ENCODE results near the gene HLA-DOA.
A peak's percentile ranks its signal among the peaks of the same experiment; 100 is the strongest.

HLA-DOA gene

DNA sequence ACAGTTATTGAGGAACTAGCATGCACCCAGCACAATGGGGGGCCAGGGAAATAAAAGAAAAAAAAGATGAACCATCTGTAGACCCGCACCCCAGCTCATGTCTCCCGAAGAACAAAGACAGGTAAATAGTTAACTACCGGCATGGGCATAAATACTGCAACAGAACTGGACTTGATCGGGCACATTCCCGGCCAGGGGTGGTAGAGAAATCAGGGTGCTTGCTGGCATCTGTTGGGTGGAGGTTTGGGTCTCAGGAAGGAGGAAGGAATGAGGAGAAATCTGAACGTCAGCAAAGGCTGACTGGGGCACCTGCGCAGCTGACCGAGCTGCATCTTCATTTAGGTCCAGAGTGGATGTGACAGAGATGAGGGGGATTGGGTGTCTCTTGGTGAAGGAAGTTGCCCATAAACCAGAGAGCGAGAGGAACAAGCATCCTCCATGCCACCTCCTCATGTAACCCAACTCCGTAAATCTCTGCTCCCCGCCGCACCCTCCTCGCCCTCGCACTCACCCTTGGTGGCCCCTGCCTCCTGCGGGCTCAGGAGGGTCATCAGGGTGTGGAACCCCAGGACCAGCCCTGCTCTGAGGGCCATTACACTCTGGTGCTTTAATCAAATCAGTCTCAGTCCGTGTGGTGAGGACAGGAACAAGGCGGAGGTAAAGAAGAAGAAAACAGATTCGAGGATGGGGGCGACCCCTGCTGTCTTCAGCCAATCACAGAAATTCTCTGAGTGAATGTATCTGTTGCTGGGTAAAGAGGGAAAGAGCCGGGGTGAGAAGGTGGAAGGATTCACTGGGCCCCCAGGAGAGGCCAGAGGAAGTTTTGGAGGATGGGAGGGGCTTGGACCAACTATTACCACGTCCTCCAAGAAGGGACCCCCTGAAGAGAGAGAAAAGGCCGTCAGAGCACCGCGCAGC lies at the start of gene HLA-DOA:
HLA-DOA (minus strand) TSS at position 648 of the 918 bp plus-strand sequence.
- DNase-seq = no peak

GRCh38 chr6:33057222-33058150 lies 48.1 kb upstream of the HLA-DOA start:
- DNase-seq = no peak

- peak; percentile 81 for DNase-seq
These were observed 43.8 kb upstream of the HLA-DOA start for GRCh38 chr6:33053230-33053629.

GRCh38 chr6:33052627-33053026 lies 43.2 kb upstream of the HLA-DOA start:
- no peak for DNase-seq

DNA sequence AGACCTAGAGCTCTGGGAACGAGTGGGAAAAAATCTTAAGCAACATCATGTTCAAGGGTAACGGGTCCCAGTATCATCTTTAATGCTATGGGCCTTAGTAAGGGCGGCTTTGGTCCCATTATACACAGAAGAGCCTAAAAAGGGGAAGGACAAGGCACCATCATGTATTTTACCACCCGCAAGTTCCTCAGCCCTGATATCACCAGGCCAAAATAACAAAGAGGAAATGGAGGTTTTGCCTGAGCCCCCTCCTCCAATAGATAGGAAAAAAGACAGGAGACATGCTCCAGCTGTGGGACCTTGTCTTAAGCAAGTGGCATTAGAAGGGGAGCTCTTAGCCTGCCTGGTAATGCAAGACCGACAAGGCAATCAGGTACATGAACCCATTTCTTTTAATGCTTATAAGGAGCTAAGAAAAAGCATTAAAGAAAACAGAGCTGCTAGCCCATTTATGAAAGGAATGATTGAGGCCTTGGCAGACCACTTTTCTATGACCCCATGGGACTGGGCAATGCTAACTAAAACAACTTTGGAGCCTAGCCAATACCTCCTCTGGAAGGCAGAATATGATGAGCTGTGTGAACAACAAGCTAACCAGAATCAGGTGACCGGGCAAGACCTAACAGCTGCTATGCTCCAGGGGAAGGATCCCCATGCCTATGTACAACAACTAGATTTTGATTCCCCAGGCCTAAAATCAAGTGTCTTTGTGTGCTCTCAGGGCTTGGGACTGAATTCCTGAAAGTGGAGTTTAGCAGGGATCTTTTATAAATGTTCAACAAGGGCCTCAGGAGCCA lies 40.8 kb upstream of the HLA-DOA start:
- no peak for DNase-seq

DNA sequence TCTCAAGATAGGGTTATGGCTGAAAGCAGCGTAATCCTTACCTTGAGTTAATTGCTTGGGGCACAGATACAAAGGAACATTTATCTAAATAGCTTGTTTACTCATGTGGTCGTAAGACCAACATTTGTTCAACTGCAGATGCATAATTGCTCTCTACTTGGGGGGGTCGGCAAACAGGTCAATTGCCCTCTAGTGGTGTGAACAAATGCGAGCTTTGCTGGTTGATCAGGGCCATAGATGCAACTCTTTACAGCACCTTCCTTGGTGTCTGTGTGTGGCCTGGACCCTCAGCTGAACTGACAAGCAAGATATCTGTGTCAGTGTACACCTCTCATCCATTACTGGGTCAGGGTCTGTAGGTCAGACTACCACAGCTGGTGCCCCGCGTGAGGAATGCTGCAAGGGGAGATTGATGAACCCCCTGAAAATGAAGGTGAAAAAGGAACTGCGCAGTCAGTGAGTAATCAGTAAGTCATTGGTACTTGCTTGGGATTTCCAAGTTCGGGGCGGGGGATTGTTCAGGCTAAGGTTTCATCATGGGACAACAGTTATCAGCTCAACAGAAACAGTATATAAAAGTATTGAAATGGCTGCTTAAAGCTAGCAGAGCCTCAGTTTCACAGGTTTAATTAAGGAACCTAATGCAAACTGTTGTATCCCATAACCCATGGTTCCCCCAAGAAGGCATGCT lies 40.1 kb upstream of the HLA-DOA start:
- no peak for DNase-seq

- no peak for DNase-seq
These were observed 30.8 kb upstream of the HLA-DOA start for GRCh38 chr6:33040157-33040556.

- no peak for DNase-seq
These were observed 27.1 kb upstream of the HLA-DOA start for GRCh38 chr6:33036535-33036934.

GRCh38 chr6:33034554-33034953 lies 25.2 kb upstream of the HLA-DOA start:
- no peak for DNase-seq

DNA sequence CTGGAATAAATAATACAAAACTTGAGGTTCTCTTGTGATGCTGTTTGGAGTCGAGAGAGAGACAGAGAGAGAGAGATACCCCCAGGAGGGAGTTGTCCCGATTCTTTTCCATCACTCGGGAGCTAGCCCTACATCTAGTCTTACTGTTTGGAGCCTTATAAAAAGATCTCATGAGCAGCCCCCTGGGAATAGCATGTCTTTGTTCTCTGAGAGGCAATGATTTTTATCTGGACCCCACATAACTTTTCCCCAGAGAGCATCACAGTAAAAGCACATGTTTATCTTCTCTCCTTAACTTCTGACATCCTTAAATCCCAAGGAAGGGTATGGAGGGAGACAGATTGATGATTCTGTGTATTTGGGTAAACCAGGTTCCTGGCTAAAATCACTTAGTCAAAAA lies 20.9 kb upstream of the HLA-DOA start:
- no peak for DNase-seq

DNA sequence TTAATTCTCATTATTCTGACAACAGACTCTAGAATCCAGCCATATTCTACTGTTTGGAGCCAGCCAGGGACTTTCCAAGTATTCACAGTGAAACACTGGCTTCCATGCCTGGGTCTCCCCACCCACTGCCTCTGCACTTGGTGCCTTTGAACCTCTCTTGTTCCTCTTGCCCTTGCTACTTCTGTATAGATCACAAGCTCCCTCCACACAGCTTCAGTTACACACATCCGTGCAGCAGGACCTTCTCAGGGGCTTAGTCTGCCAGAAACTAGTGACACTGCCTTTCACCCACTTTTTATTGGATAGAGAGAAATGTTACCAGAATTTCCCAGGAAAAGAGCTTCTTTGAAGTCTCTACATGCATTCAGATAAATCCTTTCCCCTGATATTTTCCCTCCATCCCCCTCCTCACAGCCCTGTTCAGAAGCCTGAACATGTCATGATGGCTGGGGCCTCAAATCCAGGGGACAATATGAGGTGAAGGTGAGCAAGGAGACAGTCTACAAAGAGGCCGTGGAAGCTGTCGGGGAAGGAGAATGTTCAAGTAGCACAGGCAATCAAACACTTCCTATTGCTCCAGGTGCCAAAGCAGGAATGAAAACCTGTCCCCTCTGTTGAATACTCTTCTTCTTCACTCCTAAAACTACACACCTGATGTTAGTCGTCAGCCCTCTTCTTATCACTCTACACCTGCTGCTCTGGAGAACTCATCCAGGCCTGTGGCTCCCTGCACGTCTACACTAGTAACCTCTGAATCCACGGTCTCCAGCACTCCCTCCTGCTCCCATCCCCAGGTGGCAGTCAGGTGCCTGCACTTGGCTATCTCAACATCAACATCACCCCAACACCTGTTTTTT lies 20.2 kb upstream of the HLA-DOA start:
- no peak for DNase-seq

DNA sequence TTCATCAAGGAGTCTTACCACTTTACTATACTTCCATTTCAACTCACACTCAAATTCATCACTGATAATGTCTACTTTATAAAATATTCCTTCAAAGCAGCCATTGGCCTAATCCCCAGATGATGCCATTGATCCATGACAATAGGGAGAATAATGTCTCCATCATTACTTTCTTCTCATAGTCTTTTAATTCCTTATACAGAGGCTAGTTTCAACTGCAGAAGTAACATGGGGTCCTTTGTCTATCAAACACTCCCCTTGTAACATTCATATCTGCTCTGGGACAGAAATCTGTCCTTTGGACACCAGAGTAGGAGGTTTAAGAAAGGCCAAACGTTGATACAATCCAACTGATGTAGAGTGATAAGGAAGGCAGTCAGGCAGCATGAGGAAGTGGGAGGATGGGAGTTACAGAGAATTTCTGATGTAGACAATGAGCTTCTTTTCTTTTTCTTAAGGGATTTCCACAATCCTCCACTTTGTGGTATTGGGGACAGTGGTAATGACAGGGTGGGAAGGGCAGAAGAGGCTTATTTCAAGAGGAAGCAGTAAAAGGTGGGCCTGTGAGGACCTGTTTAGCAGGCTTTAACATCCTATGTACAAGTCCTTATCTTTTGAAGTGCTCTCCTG lies 18.9 kb upstream of the HLA-DOA start:
- no peak for DNase-seq

DNA sequence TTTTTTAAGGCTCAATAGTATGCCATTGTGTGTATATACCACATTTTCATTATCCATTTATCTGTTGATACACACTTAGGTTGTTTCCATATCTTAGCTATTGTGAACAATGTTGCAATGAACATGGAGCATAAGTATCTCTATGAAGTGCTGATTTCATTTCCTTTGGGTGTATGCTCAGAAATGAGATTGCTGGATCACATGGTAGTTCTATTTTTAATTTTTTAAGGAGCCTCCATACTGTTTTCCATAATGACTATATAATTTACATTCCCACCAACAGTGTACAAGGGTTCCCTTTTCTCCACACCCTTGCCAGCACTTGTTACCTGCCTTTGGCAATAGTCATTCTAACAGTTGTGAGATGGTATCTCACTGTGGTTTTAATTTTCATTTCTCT lies 15.1 kb upstream of the HLA-DOA start:
- no peak for DNase-seq

DNA sequence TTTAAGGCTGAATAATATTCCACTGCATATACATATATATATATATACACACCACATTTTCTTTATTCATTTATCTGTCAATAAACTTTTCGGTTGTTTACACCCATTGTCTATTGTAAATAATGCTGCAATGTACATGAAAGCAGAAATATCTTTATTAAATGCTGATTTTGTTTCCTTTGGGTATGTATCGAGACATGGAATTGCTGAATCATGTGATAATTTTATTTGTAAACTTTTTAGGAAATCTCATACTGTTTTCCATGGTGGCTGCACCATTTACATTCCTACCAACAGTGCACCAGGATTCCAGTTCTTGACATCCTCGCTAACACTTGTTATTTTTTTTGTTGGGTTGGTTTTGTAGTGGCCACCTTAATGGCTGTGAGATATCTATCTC lies 14.1 kb upstream of the HLA-DOA start:
- no peak for DNase-seq

GRCh38 chr6:33021917-33022316 lies 12.5 kb upstream of the HLA-DOA start:
- DNase-seq = no peak

GRCh38 chr6:33019372-33019771 lies 10.0 kb upstream of the HLA-DOA start:
- DNase-seq = no peak

- peak; percentile 12 for DNase-seq
These were observed 9.5 kb upstream of the HLA-DOA start for GRCh38 chr6:33018904-33019303.

DNA sequence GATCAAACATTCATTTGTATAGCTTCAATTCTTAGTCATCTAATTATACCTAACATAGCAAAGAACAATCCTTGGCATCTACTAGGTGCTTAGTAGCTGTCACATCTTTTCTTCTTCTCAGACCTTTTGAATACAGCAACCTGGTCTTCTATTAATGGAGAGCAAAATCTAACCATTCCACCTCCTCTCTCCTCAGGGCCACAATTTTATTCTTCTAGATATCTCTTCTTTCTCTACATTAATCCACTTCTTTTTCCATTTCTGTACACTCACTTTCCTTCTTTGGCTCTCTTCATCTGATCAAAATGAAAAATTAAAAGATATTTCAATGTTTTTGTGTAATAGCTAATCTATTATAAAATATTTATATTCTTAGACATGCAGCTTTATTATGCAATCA lies 9.0 kb upstream of the HLA-DOA start:
- no peak for DNase-seq

GRCh38 chr6:33017694-33018353 lies 8.4 kb upstream of the HLA-DOA start:
- DNase-seq = no peak

GRCh38 chr6:33017018-33017417 lies 7.6 kb upstream of the HLA-DOA start:
- DNase-seq = no peak

All from kidney glomerular epithelial cell (primary cell).